ENCODE data around the gene PCOLCE2.

Gene PCOLCE2

GRCh38 chr3:142863930-142864920, 24.7 kb downstream of the PCOLCE2 start:
- no peak for DNase-seq

GRCh38 chr3:142863010-142863817, 25.7 kb downstream of the PCOLCE2 start:
- DNase-seq, result no peak

GRCh38 chr3:142861926-142862325, 27.0 kb downstream of the PCOLCE2 start:
- DNase-seq, result no peak

GRCh38 chr3:142858043-142858442, 30.8 kb downstream of the PCOLCE2 start:
- DNase-seq, result no peak

GRCh38 chr3:142857056-142857455, 31.8 kb downstream of the PCOLCE2 start:
- DNase-seq, result peak; percentile 43

GRCh38 chr3:142853270-142854168, 35.4 kb downstream of the PCOLCE2 start:
- no peak for DNase-seq

DNA sequence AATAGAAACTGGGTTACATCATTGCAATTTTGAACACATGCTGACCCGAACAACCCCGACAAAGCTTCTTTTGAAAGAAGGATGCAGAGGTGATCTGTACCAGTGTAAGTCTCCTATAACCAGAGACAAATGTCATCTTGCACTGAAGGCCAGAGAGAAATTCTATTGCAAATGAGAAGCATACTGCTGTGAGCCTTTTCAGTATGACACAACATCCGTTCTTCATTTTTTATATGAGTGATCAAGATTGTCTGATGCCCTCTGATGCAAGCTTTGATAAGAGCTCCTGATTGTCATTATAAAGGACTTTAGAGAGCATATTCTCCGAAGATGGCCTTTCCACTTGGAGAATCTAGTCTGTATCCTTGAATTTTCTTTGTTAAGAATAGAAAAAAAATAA, 36.9 kb downstream of the PCOLCE2 start:
- no peak for DNase-seq

GRCh38 chr3:142850395-142851023, 38.4 kb downstream of the PCOLCE2 start:
- no peak for DNase-seq

GRCh38 chr3:142849148-142849547, 39.7 kb downstream of the PCOLCE2 start:
- DNase-seq, result no peak

GRCh38 chr3:142846779-142847577, 41.9 kb downstream of the PCOLCE2 start:
- DNase-seq, result no peak

DNA sequence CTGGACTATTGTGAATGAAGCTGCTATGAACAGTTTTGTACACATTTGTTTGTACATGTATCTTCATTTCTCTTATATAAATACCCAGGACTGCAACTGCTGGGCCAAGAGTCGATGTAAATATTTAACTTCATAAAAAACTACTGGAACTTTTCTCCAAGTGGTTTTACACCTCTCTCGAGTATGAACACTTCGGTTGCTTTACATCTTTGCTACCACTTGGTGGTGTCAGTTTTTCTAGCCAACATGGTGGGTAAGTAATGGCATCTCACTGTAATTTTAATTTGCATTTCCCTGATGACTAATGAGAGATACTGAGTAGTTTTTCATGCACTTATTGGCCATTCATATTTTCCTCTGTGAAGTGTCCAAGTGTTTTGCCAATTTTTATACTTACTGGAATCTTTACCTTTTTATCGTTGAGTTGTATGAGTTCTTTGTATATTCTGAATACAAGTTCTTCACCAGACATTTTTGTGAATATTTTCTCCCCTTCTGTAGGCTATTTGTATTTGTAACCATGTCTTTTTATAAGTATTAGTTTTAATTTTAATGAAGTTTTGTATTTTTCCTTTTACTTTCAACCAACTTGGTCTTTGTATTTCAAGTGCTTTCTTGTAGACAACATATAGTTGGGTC, 44.4 kb downstream of the PCOLCE2 start:
- no peak for DNase-seq

- no peak for DNase-seq
Measured at GRCh38 chr3:142839831-142840230, 49.1 kb downstream of the PCOLCE2 start.

- DNase-seq, result no peak
Measured at GRCh38 chr3:142837526-142837925, 51.4 kb downstream of the PCOLCE2 start.

DNA sequence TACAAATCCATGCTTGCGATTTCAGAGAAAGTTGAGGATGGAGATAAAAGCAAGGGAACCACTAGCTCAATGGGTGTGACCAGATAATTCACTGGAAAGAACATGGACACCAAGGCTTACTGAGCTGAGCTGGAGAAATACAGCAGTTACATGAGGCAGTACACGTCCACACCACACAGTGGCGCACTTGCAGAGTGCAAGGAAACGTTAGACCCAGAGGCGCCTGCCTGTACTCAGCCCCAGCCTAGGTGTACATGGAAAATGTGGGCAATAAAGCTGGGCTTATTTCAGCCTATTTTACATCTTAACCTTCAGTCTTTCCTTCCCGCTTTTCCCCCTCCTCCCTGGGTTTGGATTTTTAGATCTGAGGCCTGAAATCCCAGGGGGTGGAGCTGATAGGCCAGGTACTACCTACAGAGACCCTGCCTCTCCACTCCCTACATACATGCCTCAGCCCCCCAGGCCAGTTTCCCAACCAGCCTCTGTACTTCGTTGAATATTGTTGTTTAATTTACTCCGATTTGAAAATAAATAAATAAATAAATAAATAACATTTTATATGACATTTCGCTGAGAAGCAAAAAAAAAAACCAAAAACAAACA, 60.1 kb downstream of the PCOLCE2 start:
- peak; percentile 38 for DNase-seq

- DNase-seq, result no peak
Measured at GRCh38 chr3:142819179-142819578, 69.7 kb downstream of the PCOLCE2 start.

DNA sequence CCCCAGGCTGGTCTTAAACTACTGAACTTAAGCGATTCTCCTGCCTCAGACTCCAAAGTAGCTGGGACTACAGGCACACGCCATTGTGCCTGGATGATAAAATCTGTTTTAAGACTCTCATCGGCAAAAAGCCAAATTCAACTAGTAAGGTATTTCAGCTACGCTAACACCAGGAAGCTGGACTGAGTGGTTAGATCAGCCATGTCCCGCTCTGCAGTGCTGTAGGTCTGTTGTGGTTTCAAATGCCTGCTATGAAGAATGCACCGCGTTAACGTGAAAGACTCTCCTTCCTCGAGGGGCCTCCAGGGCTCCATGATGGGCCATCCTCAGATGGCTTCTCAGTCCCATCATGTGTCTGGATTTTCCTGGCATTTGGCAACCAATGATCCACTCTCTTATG, 70.2 kb downstream of the PCOLCE2 start:
- DNase-seq, result no peak

GRCh38 chr3:142817897-142818296, 71.0 kb downstream of the PCOLCE2 start:
- DNase-seq, result no peak

DNA sequence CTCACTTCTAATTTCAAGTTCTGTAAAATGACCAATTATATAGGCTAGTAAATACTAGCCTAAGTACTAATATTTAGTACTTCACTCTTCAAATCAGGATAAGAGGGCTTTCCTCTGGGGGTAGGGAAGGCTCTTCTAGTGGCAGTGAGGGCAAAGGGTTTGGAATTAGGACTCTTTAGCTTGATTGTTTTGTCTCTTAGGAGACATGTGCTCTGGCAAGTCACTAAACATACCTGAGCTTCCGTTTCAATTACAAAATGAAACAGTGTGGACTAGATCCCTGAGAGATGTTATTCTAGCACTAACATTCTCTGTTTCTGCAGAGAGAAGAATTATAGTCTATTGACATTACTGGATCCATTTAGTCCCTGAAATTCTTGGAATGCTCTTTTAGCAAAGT, 71.5 kb downstream of the PCOLCE2 start:
- DNase-seq, result no peak

GRCh38 chr3:142815803-142816202, 73.1 kb downstream of the PCOLCE2 start:
- DNase-seq, result no peak

DNA sequence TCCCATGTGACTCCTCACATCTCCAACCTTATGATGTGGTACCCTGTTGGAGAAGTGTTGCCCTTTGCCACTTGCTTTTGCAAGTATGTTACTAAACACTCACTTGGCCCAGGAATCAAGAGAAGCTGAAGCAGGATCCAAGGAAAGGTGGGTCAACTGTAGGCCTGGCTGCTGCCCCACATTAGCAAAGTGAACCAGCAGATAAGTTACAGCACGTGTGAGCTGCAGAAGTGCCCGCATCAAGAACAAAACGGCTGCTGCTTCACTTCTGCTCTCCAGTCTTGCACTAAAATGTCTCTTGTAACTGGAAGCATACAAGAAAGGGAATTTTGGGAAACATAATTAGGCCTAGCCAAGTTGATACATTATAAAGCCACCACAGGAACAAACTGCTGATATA, 79.6 kb downstream of the PCOLCE2 start:
- DNase-seq, result no peak

Data from 8988T (cell line).